ENCODE results near the gene ZNF574. TPM values are rescaled to one million over a fixed set of nuclear protein-coding genes. Genes with fewer than 3 reads are reported as not detected.

Gene ZNF574
- total RNA-seq, 1 experiment from 2014 or later, result 22.4 TPM

- ChIA-PET POLR2A (no interaction called here), CTCF (no interaction called here)
- H3K27ac Mint-ChIP-seq (ENCODE audit: unreplicated experiment), result no peak overlapping the region
- H3K4me1 Mint-ChIP-seq (ENCODE audit: low read depth, unreplicated experiment), result peaks cover 35% of the 10 kb centered on the region
- Histone ChIP-seq H3K36me3 (ENCODE audit: control insufficient read depth, insufficient read depth, low read length) (peaks cover 5% of the 10 kb centered on the region), H3K4me1 (peaks cover 20% of the 10 kb centered on the region), H3K27me3 (replicated peaks; ENCODE audit: control insufficient read depth, insufficient read depth, low read length) (no peaks in the 10 kb centered on the region), H3K9me3 (no peaks in the 10 kb centered on the region), H3K4me3 (ENCODE audit: low read depth, low read length) (no peak overlapping the region)
- no peaks in the 10 kb centered on the region for H3K27me3 Mint-ChIP-seq (ENCODE audit: insufficient read depth, unreplicated experiment)
- no peaks in the 10 kb centered on the region for H3K9me3 Mint-ChIP-seq (ENCODE audit: unreplicated experiment)
- no TSS peak for BruUV-seq (replicated peaks)
- peaks cover 63% of the 10 kb centered on the region for H3K36me3 Mint-ChIP-seq (ENCODE audit: insufficient read depth, unreplicated experiment)
- no peak overlapping the region for H3K4me3 Mint-ChIP-seq (ENCODE audit: unreplicated experiment)
- TF ChIP-seq CTCF (IDR thresholded peaks at IDR 0.05; ENCODE audit: insufficient read depth in 1 of 2, low read depth in 1 of 2, low read length in 1 of 2, severe bottlenecking in 1 of 2, unreplicated experiment in 1 of 2), result no peak
- DNase-seq, result no peak
- intact Hi-C loops (cut with micrococcal nuclease; ENCODE audit: unreplicated experiment), result loop anchor here (5.0 kb wide), 1 partner anchor 197 kb away; the partner anchor contains the start of gene ARHGEF1
Observed at GRCh38 chr19:42079276-42079669, 3.3 kb downstream of the ZNF574 start.

GRCh38 chr19:42079886-42080763, 4.2 kb downstream of the ZNF574 start:
- H3K36me3 Mint-ChIP-seq (ENCODE audit: insufficient read depth, unreplicated experiment), result peaks cover 68% of the 10 kb centered on the region
- H3K27ac Mint-ChIP-seq (ENCODE audit: unreplicated experiment), result no peak overlapping the region

More at GRCh38 chr19:42079886-42080763, 4.2 kb downstream of the ZNF574 start:
- H3K27me3 Mint-ChIP-seq (ENCODE audit: insufficient read depth, unreplicated experiment), result no peaks in the 10 kb centered on the region
- no TSS peak for BruUV-seq (replicated peaks)
- CTCF ChIA-PET, result no interaction called here
- peaks cover 17% of the 10 kb centered on the region for H3K4me1 ChIP-seq
- peaks cover 35% of the 10 kb centered on the region for H3K4me1 Mint-ChIP-seq (ENCODE audit: low read depth, unreplicated experiment)
- no peaks in the 10 kb centered on the region for H3K9me3 ChIP-seq
- intact Hi-C loops (cut with micrococcal nuclease; ENCODE audit: unreplicated experiment), result loop anchor here (5.0 kb wide), 1 partner anchor 198 kb away; the partner anchor contains the start of gene ARHGEF1
- no peak overlapping the region for H3K4me3 ChIP-seq (ENCODE audit: low read depth, low read length)
- POLR2A ChIA-PET, result no interaction called here
- no peaks in the 10 kb centered on the region for H3K27me3 ChIP-seq (replicated peaks; ENCODE audit: control insufficient read depth, insufficient read depth, low read length)
- H3K4me3 Mint-ChIP-seq (ENCODE audit: unreplicated experiment), result no peak overlapping the region
- no peak for TF ChIP-seq CTCF (IDR thresholded peaks at IDR 0.05; ENCODE audit: insufficient read depth in 1 of 2, low read depth in 1 of 2, low read length in 1 of 2, severe bottlenecking in 1 of 2, unreplicated experiment in 1 of 2)
- no peak for DNase-seq
- H3K9me3 Mint-ChIP-seq (ENCODE audit: unreplicated experiment), result no peaks in the 10 kb centered on the region
- peaks cover 5% of the 10 kb centered on the region for H3K36me3 ChIP-seq (ENCODE audit: control insufficient read depth, insufficient read depth, low read length)

Data from Caco-2 (cell line).